K562 (cell line): ENCODE results near the gene ZC3H6. TPM values are rescaled to one million over a fixed set of nuclear protein-coding genes. Genes with fewer than 3 reads are reported as not detected.

Source experiments
- ATF1 ChIP-seq, 2 experiments: fragments of 450-650 bp in 1 of 2; IDR thresholded peaks; 2 replicates each; pipeline ENCODE4 v1.6.1; 2016; ENCODE audit warnings: missing compliant biosample characterization in 1 of 2, missing genetic modification characterization in 1 of 2
- ATF7 ChIP-seq: fragments of 450-650 bp; IDR thresholded peaks from 2 replicates; pipeline ENCODE4 v1.7.1; 2014; ENCODE audit warnings: mild to moderate bottlenecking, moderate library complexity
- CXXC5 ChIP-seq: fragments of 250-450 bp; sonication (Bioruptor Pico); IDR thresholded peaks from 2 replicates; pipeline ENCODE4 v1.8.0; 2022; ENCODE audit warnings: inconsistent platforms, mild to moderate bottlenecking, moderate library complexity
- ETS2 ChIP-seq: IDR thresholded peaks from 2 replicates; pipeline ENCODE4 v1.6.1; 2016; ENCODE audit warnings: borderline replicate concordance, missing genetic modification characterization, mild to moderate bottlenecking, moderate library complexity, missing compliant biosample characterization; ENCODE audit not compliant: poor library complexity, severe bottlenecking
- FOXK2 ChIP-seq, 2 experiments: fragments of 450-650 bp; IDR thresholded peaks in 1 of 2; conservative IDR thresholded peaks in 1 of 2; 2 replicates each; pipeline ENCODE4 v1.6.1; 2016; ENCODE audit warnings: low read depth in 2 of 2, mild to moderate bottlenecking in 1 of 2
- JUN ChIP-seq, 2 experiments: sonication (generic) in 1 of 2; formaldehyde crosslinking in 1 of 2; IDR thresholded peaks; 2 replicates each; pipeline versions ENCODE4 v1.6.1 to v1.8.0; 2012 to 2022; ENCODE audit warnings: borderline replicate concordance in 2 of 2, mild to moderate bottlenecking in 2 of 2, improper control_type of control experiment in 1 of 2, low read depth in 1 of 2, low read length in 1 of 2, missing genetic modification reagents in 1 of 2
- JUND ChIP-seq, 2 experiments: IDR thresholded peaks; 2 replicates in 1 of 2; 3 replicates in 1 of 2; pipeline ENCODE4 v1.6.1; 2011; ENCODE audit warnings: borderline replicate concordance in 2 of 2, low read depth in 2 of 2, low read length in 2 of 2, improper control_type of control experiment in 1 of 2, missing biosample characterization in 1 of 2, missing genetic modification characterization in 1 of 2, missing genetic modification reagents in 1 of 2
- MEF2D ChIP-seq: conservative IDR thresholded peaks from 2 replicates; pipeline ENCODE4 v1.6.1; 2016; ENCODE audit warnings: low read depth, missing genetic modification characterization, missing compliant biosample characterization
- SAP30 ChIP-seq: fragments of 200-600 bp; sonication (generic); IDR thresholded peaks from 2 replicates; pipeline ENCODE4 v1.6.1; 2012; ENCODE audit warnings: borderline replicate concordance, low read depth, mild to moderate bottlenecking, moderate library complexity, low read length, control low read depth, inconsistent platforms; ENCODE audit not compliant: insufficient read depth, poor library complexity, severe bottlenecking
- TCF7 ChIP-seq: sonication (generic); IDR thresholded peaks from 2 replicates; pipeline ENCODE4 v1.6.1; 2016; ENCODE audit warnings: antibody characterized with exemption, borderline replicate concordance
- ZBTB7A ChIP-seq: IDR thresholded peaks from 2 replicates; pipeline ENCODE4 v1.6.1; 2011; ENCODE audit warnings: low read depth, mild to moderate bottlenecking, low read length, moderate library complexity, borderline replicate concordance; ENCODE audit not compliant: control insufficient read depth
- ZNF24 ChIP-seq: fragments of 450-650 bp; IDR thresholded peaks from 2 replicates; pipeline ENCODE4 v1.6.1; 2016
- ZNF263 ChIP-seq: sonication (generic); formaldehyde crosslinking; IDR thresholded peaks from 2 replicates; pipeline ENCODE4 v1.8.0; 2022; ENCODE audit warnings: mild to moderate bottlenecking, missing genetic modification reagents, borderline replicate concordance
- ZSCAN29 ChIP-seq: fragments of 450-650 bp; IDR thresholded peaks from 2 replicates; pipeline ENCODE4 v1.6.1; 2017
- polyA plus RNA-seq, 8 experiments: library from polyadenylated mRNA; depleted of rRNA in 4 of 8; stranded (reverse) in 5 of 8; unstranded in 3 of 8; fragments of >200 nt; fragmentation: Nextera tagmentation in 2 of 8; fragmentation: Illumina TruSeq in 1 of 8; extraction: Ambion mirVana in 2 of 8; extraction: Trizol in 1 of 8; gene quantifications; 2 replicates each; pipeline versions ENCODE4 v1.2.1 to v1.2.3, GENCODE V29; 2011 to 2014; ENCODE audit warnings: inconsistent platforms in 1 of 8, missing spikeins in 1 of 8
- total RNA-seq, 7 experiments: library from RNA; depleted of rRNA in 6 of 7; stranded (reverse); fragments of >200 nt in 6 of 7; fragmentation: Illumina TruSeq in 2 of 7; extraction: Trizol in 2 of 7; gene quantifications; 2 replicates each; pipeline versions ENCODE4 v1.2.1 to v1.2.3, GENCODE V29; 2011 to 2021; ENCODE audit warnings: low replicate concordance in 1 of 7
- TF ChIP-seq, protein P1 (sequence below), 2 experiments: IDR thresholded peaks in 1 of 2; conservative IDR thresholded peaks in 1 of 2; 2 replicates each; pipeline ENCODE4 v1.6.1; 2016; ENCODE audit warnings: low read depth in 2 of 2, mild to moderate bottlenecking in 1 of 2, missing compliant biosample characterization in 1 of 2, missing genetic modification characterization in 1 of 2, moderate library complexity in 1 of 2
- TF ChIP-seq, protein P2 (sequence below): fragments of 450-650 bp; IDR thresholded peaks from 2 replicates; pipeline ENCODE4 v1.6.1; 2018; ENCODE audit not compliant: partially characterized antibody
- TF ChIP-seq, protein P3 (sequence below): sonication (generic); formaldehyde crosslinking; IDR thresholded peaks from 2 replicates; pipeline ENCODE4 v1.8.0; 2022; ENCODE audit warnings: mild to moderate bottlenecking, missing genetic modification reagents

Gene ZC3H6
- total and polyA plus RNA-seq, 9 of the 15 experiments (the other 6 are each of a cell fraction or from before 2014, with no cell fraction given): 0.45 to 1.9 (median 1.5) TPM

DNA sequence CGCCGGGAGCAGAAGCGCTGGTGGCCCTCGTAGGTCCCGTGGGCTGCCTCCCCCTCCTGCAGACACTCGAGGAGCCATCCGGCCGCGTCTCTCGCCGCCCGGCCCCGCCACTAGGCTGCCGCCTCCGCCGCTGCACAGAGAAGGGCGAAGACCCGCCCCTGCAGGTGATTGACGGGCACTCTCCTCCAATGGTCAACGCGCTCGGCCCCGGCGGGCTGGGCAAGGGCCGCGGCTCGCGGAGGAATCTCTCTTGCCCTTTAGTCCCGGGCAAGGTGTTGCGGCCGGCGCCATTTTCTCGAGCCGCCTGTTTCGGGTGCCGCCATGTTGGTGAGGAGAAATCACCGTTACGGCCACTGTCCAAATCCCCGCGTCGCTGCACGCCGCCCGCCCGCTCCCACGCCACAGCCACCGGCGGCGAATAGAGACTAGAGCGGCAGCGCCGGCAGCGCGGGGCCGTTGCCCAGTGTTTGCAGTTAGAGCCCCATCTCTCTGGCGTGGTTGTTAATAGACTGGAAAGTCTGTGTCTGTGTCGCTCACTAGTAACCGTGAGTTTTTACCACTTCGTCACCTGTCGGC lies at the start of gene ZC3H6 (continued):
- TF ChIP-seq JUN (IDR thresholded peaks at IDR 0.05; ENCODE audit: borderline replicate concordance, low read depth, low read length) (peak; percentile 46; the same call in 1 of the 2 replicates), JUN (CRISPR knock-in tag; IDR thresholded peaks at IDR 0.05; ENCODE audit: borderline replicate concordance) (peak; percentile 66; the same call in 1 of the 2 replicates), ATF7 (peak; percentile 87), ZBTB7A (peak; percentile 67; the same call in 1 of the 2 replicates), SAP30 (peak; percentile 40), ATF1 (CRISPR knock-in tag; IDR thresholded peaks at IDR 0.05) (no peak), ATF1 (tag; IDR thresholded peaks at IDR 0.05) (peak; percentile 93), TCF7 (0 out of 2 replicates have a peak, but pooled peaks have one; percentile 70), ZNF24 (peak; percentile 62), ZNF263 (CRISPR knock-in tag) (peak; percentile 7; the same call in 1 of the 2 replicates), MEF2D (tag) (peak; percentile 61; the same call in 1 of the 2 replicates), ETS2 (tag) (no peak), JUND (IDR thresholded peaks at IDR 0.05; ENCODE audit: borderline replicate concordance, low read depth, low read length) (peak; percentile 46; the same call in 1 of the 2 replicates), JUND (tag; IDR thresholded peaks at IDR 0.05; ENCODE audit: borderline replicate concordance, low read depth, low read length) (no peak; the same call in 2 of the 3 replicates), CXXC5 (CRISPR knock-in tag) (peak; percentile 99), FOXK2 (conservative IDR thresholded peaks at IDR 0.05 in 1 of 2, IDR thresholded peaks at IDR 0.05 in 1 of 2; ENCODE audit: low read depth in 2 of 2) (peak; percentile 77 to 84), ZSCAN29 (peak; percentile 57; the same call in 1 of the 2 replicates)
- TF ChIP-seq, protein P1, sequence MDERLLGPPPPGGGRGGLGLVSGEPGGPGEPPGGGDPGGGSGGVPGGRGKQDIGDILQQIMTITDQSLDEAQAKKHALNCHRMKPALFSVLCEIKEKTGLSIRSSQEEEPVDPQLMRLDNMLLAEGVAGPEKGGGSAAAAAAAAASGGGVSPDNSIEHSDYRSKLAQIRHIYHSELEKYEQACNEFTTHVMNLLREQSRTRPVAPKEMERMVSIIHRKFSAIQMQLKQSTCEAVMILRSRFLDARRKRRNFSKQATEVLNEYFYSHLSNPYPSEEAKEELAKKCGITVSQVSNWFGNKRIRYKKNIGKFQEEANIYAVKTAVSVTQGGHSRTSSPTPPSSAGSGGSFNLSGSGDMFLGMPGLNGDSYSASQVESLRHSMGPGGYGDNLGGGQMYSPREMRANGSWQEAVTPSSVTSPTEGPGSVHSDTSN (CRISPR knock-in tag; IDR thresholded peaks at IDR 0.05; ENCODE audit: low read depth): peak; percentile 99
- TF ChIP-seq, protein P1 (tag; conservative IDR thresholded peaks at IDR 0.05; ENCODE audit: low read depth): peak; percentile 99
- TF ChIP-seq, protein P2, sequence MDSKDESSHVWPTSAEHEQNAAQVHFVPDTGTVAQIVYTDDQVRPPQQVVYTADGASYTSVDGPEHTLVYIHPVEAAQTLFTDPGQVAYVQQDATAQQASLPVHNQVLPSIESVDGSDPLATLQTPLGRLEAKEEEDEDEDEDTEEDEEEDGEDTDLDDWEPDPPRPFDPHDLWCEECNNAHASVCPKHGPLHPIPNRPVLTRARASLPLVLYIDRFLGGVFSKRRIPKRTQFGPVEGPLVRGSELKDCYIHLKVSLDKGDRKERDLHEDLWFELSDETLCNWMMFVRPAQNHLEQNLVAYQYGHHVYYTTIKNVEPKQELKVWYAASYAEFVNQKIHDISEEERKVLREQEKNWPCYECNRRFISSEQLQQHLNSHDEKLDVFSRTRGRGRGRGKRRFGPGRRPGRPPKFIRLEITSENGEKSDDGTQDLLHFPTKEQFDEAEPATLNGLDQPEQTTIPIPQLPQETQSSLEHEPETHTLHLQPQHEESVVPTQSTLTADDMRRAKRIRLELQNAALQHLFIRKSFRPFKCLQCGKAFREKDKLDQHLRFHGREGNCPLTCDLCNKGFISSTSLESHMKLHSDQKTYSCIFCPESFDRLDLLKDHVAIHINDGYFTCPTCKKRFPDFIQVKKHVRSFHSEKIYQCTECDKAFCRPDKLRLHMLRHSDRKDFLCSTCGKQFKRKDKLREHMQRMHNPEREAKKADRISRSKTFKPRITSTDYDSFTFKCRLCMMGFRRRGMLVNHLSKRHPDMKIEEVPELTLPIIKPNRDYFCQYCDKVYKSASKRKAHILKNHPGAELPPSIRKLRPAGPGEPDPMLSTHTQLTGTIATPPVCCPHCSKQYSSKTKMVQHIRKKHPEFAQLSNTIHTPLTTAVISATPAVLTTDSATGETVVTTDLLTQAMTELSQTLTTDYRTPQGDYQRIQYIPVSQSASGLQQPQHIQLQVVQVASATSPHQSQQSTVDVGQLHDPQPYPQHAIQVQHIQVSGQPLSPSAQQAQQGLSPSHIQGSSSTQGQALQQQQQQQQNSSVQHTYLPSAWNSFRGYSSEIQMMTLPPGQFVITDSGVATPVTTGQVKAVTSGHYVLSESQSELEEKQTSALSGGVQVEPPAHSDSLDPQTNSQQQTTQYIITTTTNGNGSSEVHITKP: peak; percentile 50
- TF ChIP-seq, protein P3, sequence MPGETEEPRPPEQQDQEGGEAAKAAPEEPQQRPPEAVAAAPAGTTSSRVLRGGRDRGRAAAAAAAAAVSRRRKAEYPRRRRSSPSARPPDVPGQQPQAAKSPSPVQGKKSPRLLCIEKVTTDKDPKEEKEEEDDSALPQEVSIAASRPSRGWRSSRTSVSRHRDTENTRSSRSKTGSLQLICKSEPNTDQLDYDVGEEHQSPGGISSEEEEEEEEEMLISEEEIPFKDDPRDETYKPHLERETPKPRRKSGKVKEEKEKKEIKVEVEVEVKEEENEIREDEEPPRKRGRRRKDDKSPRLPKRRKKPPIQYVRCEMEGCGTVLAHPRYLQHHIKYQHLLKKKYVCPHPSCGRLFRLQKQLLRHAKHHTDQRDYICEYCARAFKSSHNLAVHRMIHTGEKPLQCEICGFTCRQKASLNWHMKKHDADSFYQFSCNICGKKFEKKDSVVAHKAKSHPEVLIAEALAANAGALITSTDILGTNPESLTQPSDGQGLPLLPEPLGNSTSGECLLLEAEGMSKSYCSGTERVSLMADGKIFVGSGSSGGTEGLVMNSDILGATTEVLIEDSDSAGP (CRISPR knock-in tag): no peak
